ENCODE measurements around the gene SDC4. TPM values are rescaled to one million over a fixed set of nuclear protein-coding genes. Genes with fewer than 3 reads are reported as not detected.
A peak's percentile ranks its signal among the peaks of the same experiment; 100 is the strongest.

Gene SDC4
- total RNA-seq, 1 donor from 2014 or later, result 76.9 TPM

DNA sequence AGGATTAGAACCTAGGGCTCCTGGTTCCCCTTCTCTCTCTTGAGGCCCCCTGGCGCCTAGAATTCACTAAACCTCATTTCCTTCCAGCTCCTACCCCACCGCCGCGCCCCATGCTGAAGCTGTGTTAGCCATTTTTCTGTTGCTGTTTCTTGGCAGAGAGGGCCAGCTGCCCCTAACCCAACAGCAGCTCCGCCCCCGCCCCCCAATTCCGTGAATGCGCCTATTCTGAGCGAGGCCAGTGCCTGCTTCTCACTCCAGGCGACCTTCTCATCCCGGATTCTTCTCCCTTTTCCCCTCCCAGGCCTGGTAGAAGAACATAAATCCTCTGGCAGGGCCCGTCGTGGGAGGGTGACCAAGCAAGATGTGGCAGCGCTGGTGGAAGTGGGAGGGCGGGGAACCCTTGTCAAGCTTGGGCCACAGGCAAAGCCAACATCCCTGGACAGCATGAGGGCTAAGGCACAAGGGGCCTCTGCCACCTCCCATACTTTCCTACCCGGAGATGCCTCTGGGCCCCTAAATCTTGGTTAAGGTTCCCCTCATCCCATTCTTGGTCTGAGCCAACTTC lies 41.1 kb downstream of the SDC4 start:
- intact Hi-C loops (cut with micrococcal nuclease), result no loop called here
- no peak for ATAC-seq
- no peak for DNase-seq

DNA sequence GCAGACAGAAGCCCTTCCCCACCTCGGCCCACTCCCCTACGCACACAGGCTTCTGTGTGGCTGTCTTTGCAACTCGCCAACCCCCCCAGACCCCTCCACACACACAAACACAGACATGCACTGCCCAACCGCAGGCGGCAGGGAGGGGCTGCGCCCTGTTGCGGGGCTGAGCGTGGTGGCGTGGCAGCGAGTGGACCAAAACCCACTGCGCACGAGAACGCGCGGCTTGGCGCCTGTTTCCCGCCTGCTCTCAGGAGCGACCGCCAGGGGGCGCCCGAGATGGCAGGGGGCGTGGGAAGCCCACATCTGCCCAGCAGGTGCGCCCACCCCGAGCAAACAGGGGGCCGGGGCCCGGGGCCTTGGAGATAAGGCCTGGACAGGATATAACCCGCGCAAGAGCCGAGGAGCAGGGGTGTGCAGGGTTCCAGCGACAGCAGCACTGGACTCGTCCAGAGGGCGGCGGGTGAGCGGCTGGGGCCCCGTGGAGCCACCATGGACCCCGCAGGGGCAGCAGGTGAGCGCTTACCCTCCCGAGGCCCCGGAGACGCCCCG lies 41.7 kb downstream of the SDC4 start, which contains the start of gene RBPJL:
Gene RBPJL, plus strand, starts transcription at position 410 of the 552 bp plus-strand sequence. Its CDS starts 83 bp downstream, at position 493.
- intact Hi-C loops (cut with micrococcal nuclease), result no loop called here
- DNase-seq, result peak; percentile 50
- ATAC-seq, result peak; percentile 13

DNA sequence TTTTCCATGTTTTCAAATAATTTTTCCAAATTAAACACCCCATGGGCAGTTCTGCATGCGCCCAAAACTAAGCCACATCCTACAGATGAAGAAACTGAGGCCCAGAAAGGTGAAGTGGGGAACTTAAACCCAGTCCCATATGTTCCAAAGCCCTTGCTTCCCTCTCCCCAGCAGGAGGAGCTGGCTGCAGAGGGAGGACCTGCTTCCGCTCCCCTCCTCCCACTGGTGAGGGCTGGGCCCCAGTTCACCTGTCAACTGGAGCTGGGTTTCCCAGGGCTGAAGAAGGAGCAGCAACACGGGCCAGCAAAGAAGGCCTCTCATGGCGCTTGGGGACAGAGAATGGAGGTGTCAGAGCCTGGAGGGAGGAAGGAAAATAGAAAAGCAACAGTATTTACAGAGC lies 43.0 kb downstream of the SDC4 start:
- ATAC-seq (no peak), DNase-seq (no peak)
- intact Hi-C loops (cut with micrococcal nuclease), result no loop called here

DNA sequence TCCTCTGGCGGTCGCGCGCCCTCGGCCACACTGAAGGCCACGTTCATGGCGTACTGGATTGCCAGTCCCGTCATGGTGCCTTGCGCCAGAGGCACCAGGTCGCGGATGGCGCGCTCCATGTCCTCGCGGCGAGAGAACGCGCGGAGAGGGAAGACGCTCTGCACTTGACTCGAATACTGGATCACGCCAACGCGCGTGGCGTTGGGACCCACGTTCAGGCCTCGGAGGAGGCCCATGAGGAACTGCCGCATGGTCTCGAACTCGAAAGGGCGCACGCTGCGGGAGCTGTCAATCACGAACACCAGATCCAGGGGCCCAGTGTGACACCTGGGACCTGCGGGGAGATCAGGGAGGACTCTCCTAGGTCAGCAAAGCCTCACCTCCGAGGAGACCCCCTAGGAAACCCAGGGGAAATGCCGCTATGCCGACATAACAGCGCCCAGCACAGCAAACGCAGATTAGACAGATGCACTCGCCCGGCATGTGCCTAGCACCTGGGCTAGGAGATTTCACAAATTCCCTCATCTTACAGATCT lies 43.7 kb downstream of the SDC4 start:
- ATAC-seq, result no peak
- DNase-seq, result no peak
- intact Hi-C loops (cut with micrococcal nuclease), result no loop called here

DNA sequence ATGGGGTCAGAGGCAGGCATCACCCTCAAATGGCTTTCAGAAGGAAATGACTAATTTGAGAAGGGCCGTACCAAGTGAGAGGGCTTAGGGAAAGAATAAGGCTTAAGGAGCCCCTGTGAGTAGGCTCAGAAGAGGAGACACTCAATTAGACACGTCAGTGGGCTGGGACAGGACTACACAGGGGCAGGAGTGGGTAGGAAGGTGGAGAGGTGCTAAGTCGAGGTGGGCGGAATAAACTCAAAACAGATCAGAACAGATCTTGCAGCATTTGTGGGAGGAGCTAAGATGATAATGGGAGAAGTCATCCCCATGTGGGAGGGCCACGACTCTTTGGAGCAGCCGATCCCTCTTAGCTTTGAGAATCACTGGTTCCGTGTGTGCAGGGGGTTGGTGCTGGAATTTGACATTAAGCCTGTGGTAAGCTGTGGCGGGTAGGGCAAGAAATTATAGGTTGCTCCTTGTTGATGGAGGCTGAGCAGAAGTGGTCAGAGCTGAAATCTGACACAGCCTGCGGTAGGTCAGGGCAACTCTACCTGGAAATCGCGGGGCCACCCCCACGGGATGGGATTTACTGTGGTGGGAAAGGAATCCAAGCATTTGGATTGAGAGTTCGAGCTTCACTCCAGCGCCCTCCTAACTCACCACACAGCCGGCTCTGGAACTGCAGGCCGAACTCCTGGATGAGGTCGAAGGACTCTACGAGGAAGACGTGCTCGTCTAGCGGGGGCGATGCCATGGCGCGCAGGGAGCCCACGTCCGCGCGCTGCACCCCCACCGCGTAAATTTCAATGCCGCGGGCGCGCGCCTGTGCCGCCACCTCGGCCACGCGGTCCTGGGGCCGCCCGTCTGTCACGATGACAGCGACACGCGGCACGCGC lies 44.4 kb downstream of the SDC4 start:
- DNase-seq (no peak), ATAC-seq (no peak)
- intact Hi-C loops (cut with micrococcal nuclease), result no loop called here

DNA sequence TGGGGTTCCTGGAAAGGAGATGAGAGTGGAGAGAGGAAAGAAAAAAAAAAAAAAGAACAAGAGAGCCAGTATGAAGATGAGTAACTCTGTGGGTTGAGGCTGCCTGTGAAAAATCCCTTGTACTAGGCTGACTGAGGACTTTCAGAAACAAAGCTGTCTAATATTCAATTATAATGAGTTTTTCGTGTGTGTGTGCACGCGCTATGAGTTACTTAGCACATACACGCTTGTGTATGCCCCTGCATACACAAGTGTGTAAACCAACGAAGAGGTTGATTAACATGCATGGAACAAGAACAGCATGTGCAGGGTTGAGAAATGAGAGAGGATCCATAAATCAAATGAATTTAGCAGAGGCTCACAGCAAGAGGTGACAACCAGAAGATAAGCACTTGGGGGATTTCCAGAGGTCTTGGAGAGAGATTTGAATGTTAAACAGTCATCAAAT lies 46.4 kb downstream of the SDC4 start:
- intact Hi-C loops (cut with micrococcal nuclease), result no loop called here
- ATAC-seq (no peak), DNase-seq (no peak)

DNA sequence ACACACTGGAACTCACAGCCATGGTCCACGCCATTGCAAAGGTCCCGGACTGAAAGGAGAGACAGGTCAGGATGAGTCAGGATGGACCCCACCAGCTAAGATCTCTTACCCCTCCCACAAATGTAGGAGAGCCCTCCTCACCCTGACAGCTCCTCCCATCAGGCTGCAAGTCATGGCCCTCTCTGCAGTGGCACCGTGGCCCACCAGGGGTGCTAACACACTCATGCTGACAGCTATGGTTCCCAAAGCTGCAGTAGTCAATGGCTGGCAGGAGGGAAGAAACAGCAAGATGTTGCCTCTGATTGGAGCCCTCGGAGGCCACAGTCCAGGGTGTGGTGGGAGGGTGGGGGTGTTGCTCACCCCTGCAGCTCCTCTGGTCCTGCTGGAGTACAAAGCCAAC lies 47.3 kb downstream of the SDC4 start:
- DNase-seq (no peak), ATAC-seq (no peak)
- intact Hi-C loops (cut with micrococcal nuclease), result no loop called here

DNA sequence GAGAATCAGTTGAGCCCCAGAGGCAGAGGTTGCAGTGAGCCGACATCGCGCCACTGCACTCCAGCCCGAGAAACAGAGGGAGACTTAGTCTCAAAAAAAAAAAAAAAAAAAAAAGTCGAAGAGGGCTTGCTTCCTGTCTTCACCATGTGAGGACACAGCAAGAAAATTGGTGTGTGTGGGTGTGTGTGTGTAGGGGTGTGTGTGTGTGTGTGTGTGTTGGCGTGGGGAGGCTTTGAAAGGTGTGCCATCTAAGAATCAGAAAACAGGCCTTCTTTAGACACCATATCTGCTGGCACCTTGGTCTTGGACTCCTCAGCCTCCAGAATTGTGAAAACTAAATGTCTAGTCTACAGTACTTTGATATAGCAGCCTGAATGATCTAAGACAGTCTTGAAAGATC lies 48.4 kb downstream of the SDC4 start:
- intact Hi-C loops (cut with micrococcal nuclease), result loop anchor here (10.0 kb wide), 1 partner anchor 305 kb away; no protein-coding TSS in a partner anchor
- DNase-seq (no peak), ATAC-seq (no peak)

DNA sequence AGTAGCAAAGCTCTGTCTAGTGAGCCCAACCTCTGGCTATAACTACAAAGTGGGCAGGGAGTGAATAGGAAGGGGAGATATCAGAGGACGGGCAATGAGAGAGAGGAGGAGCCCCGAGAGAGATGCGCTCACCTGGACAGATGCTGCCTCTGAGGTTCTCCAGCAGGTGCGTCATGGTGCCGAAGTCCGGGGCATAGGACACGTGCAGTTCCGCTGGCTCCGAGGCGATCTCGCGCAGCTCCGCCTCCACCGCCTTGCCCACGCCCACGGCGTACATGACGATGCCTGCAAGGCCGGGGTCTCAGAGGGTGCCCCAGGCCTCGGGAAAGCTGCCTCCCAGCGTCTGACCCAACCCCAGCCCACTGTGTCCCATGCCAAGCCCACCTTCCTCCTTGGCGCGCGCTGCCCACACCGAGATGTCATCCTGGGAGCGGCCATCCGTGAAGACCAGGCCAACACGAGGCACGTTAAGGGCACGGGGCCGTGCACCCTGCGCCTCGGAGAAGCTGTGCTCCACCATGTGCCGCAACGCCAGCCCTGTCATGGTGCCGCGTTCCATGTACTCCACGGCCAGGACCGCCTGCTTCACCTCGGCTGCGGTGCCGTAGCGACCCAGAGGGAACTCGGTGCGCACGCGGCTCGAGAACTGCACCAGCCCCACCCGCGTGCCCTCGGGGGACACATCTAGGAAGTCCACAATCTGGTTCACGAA lies 50.3 kb downstream of the SDC4 start:
- intact Hi-C loops (cut with micrococcal nuclease), result loop anchor here (10.0 kb wide), 1 partner anchor 303 kb away; no protein-coding TSS in a partner anchor
- DNase-seq (no peak), ATAC-seq (no peak)

DNA sequence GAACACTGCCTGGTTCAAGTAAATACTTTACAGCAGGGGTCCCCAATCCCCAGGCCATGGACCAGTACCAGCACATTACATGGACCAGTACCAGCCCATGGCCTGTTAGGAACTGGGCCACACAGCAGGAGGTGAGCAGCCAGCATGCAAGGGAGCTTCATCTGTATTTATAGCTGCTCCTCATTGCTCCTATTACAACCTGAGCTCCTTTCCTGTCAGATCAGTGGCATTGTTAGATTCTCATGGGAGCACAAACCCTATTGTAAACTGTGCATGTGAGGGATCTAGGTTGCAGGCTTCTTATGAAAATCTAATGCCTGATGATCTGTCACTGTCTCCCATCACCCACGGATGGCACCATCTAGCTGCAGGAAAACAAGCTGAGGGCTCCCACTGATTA lies 53.6 kb downstream of the SDC4 start:
- DNase-seq (no peak), ATAC-seq (no peak)
- intact Hi-C loops (cut with micrococcal nuclease), result loop anchor here (10.0 kb wide), 1 partner anchor 300 kb away; no protein-coding TSS in a partner anchor

DNA sequence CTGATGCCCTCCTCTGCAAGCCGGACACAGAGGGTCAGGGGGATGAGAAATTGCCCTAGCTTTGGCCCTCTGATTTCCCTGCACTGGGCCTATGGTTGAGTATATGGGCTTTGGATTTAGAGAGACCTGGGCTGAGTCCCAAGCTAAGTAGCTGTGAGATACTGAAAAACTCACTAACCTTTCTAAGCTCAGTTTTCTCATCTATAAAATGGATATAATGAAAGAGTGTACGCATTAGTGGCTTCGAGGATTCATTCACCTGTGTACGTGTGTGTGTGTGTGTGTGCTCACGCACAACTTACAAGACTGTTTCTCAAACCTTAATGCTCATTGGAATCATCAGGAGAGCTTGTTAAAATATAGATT lies 54.2 kb downstream of the SDC4 start:
- intact Hi-C loops (cut with micrococcal nuclease), result loop anchor here (10.0 kb wide), 1 partner anchor 299 kb away; no protein-coding TSS in a partner anchor
- no peak for ATAC-seq
- DNase-seq, result no peak

DNA sequence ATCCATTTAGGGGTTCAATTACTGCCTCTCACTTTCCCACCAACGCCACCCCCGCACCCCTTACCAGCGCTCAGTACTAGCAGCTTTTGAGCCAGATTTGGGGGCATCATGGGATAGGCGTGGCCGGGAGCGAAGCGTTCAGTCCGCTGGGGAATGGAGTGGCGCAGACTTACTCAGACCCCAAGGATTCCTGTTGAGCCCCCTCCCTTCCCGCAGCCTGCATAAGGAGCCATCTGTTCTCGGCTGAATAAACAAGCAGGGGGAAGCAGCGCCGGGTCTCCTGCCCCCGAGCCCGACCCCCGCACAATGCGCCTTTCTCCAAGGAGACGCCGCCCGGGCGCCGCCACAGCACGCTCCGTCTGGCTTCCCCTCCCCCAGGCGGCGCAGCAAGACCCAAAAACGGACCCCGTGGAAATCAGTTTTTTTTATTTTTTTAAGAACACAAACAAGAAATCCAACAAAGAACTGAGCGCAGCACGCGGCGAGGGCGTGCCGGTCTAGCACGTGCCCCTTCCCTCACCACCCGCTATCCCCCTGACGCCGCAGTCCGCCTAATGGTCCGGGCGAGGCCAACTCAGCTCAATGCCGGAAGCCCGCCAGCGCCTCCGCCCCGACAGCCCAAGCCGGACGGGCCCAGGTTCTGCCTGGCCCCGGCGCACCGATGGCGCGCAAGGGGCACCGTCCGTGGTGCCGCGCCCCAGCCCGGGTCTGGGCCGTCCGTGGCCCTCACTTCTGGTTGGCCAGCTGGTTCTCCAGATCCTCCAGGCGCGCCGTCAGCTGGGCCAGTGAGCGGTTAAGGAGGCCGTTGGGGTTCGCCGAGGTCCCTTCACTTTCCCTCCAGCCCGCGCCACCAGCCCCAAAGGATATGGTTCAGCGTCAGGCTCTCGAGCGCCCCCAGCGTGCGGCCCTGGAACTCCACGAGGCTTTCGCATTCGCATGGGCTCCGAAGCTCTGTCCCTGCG lies 54.9 kb downstream of the SDC4 start:
- intact Hi-C loops (cut with micrococcal nuclease), result loop anchor here (10.0 kb wide), 1 partner anchor 299 kb away; no protein-coding TSS in a partner anchor
- ATAC-seq, result peak; percentile 93
- DNase-seq, result peak; percentile 87

DNA sequence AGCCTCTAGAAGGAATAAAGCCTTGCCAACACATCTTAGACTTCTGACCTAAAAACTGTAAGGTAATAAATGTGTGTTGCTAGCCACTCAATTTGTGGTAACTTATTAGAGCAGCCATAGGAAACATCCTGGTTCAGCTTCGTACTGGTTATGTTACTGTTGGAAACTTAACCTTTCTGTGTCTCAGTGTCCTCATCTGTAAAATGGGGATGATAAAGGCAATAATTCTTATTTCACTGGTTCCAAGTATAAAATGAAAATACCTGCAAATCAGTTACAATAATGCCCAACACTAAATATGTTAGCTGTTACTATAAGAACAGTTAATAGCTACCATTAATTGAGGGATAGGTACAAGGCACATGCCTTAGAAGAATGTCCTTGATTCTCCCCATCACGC lies 55.9 kb downstream of the SDC4 start:
- DNase-seq (no peak), ATAC-seq (no peak)
- intact Hi-C loops (cut with micrococcal nuclease), result loop anchor here (10.0 kb wide), 1 partner anchor 298 kb away; no protein-coding TSS in a partner anchor

DNA sequence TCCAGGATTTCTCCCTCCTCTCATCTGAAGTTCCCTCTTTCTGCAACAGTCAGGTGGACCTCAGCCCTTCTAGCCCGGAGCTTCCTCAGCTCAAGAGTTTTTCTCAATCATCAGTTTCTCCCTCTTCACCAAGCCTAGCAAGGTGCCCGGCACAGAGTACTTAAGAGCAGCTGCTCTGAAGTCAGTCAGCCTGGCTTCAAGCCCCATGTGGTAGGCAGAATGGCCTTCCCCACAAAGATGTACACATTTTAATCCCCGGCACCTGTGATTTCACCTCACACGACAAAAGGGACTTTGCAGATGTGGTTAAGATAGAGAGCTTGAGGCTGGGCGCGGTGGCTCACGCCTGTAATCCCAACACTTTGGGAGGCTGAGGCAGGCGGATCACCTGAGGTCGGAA lies 56.7 kb downstream of the SDC4 start:
- intact Hi-C loops (cut with micrococcal nuclease), result loop anchor here (10.0 kb wide), 1 partner anchor 297 kb away; no protein-coding TSS in a partner anchor
- DNase-seq, result no peak
- no peak for ATAC-seq

DNA sequence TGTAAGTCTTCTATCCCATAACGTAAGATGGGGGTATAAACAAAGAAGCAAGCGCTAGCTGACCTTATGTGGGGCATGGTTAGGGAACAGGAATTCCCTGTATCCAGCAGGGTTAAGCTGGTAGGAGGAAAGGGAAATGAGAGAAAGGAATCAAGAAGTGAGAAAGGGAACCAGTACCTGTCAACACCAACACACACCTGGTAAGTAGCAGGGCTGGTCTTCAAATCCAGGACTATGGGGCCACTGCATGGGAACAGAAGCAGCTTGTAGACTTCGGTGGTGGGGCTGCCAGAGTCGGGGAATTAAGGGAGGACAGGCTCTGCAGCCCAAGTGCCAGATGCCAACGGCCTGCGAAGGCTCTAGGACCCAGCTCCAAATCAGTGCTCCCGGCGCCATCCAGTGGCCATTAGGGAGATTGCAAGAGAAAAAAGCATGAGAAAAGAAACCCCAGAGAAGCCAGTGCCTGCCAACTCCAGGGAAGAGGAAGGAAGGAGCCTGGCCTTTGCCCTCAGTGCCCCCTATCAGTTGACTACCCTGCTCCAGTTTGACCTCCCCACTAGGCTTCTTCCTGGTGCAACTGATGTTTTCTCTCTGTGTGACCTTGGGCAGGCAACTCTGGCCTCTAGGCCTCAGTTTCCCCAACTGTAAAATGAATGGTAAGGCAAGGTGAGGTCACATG lies 57.4 kb downstream of the SDC4 start:
- intact Hi-C loops (cut with micrococcal nuclease), result loop anchor here (10.0 kb wide), 1 partner anchor 296 kb away; no protein-coding TSS in a partner anchor
- ATAC-seq, result peak; percentile 69
- peak; percentile 74 for DNase-seq

DNA sequence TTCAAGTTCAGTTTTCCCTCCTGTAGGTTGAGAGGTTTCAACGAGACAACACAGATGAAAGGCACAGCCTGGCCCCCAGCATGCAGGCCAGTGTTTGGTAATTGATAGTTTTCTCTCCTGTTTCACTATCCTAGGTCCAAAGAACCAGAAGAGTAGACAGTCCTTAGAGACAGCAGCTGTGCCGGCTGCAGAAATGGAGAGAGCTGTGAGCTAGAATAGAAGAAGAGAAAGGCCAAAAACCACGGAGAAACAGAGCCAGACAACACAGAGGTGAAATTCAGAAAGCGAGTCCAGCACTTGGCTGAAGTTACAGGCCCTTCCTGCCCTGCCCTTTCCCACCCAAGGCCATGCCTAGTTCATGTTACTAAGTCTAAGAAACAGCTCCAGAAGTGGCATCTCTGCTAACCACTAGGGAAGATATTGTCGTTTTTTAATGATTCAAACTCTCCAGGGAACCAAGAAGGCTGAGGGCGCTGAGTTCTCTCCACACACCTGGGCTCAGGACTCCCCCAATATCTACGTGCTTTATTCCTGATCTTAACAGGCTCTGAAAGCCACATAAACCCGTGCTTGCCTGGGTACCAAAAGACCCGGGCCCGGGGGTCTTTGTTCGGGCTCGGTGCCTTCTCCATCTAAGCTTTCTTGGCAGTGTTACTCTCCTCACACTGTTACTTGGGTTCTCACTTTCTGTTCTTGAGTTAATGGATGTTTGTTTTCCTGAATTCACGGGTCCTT lies 58.1 kb downstream of the SDC4 start:
- no peak for DNase-seq
- no peak for ATAC-seq
- intact Hi-C loops (cut with micrococcal nuclease), result loop anchor here (10.0 kb wide), 1 partner anchor 295 kb away; no protein-coding TSS in a partner anchor

DNA sequence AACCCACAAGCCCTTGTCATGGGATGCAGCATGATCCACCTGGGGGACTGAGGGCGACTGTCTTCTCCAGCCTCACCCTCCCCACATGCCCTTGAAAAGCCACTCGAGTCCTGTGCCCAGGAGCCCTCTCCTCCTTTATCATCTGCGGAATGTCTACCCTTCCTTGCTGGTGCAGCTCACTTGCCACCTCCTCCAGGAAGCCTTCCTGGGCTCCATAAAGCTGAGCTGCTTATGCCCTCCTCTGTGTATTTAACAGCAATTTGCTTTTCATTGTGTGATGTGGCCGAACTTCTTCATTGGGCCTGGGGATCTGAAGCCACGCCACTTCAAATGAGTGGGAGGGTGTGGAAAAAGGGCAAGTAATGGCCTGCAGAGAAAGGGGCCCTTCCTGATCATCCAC lies 59.4 kb downstream of the SDC4 start:
- intact Hi-C loops (cut with micrococcal nuclease), result no loop called here
- ATAC-seq, result no peak
- no peak for DNase-seq

Data from left ventricle myocardium superior (tissue), 1 donor.